GM18502 (cell line): ENCODE results near the gene ADAMTSL3.
"Not testable (repeated sequence)": the region's sequence is repeated elsewhere in the genome, so short reads cannot be mapped to it uniquely, and the experiment has no call there.

ENCODE experiments used
- ATAC-seq: cut with Tn5 transposase; IDR thresholded peaks from one replicate; pipeline ENCODE4 v1.9.1; 2021; ENCODE audit warnings: mild to moderate bottlenecking; ENCODE audit not compliant: unreplicated experiment, poor library complexity

The ADAMTSL3 gene

DNA sequence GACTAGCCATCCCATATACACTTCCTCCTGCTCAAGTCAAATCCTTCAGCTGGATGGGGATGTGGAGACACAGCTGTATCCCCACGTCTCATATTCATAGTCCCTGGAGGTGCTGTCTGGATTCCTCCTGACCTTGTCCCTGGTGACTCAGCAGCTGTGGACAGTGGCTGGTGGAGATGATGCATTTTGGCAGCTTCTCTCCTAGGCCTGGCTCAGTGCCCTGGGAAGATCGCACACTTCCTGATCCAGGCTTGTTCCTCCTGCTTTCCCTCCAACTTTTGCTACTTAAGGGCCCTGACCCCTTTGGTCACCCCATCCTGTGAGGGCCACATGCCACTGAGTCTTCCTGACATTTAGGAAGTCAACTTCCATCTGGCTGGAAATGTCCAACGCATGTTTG lies 44.4 kb downstream of the ADAMTSL3 start:
- ATAC-seq: no peak

GRCh38 chr15:83699028-83699427 lies 45.1 kb downstream of the ADAMTSL3 start:
- ATAC-seq: no peak

DNA sequence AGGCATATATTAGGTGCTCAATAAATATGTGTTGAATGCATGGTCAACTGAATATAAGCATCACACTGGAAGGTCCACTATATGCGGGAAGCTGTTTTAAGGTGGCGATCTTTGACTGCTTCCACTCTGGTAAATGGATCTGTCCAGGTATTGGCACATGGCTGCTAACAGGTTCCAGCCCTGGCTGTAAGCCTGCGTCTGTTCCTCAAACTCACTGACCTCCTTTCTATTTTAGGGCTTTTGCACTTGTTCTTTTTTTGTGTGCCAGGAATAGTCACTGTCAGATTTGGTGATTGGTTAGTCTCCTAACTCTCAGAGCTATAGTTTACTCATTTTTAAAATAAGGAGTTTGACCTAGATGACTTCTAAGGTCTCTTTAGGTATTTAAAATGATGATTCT lies 46.2 kb downstream of the ADAMTSL3 start:
- no peak for ATAC-seq

DNA sequence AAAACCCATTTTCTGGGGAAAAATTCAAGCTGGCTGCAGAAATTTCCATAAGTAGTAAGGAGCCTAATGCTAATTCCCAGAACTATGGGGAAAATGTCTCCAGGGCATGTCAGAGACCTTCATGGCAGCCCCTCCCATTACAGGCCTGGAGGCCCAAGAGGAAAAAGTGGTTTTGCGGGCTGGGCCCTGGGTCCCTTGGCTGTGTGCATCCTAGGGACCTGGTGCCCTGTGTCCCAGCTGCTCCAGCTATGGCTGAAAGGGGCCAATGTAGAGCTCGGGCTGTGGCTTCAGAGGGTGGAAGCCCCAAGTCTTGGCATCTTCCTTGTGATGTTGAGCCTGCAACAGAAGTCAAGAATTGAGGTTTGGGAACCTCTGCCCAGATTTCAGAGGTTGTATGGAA lies 48.4 kb downstream of the ADAMTSL3 start:
- ATAC-seq: not testable (repeated sequence)

- no peak for ATAC-seq
Measured at GRCh38 chr15:83708328-83708727, 54.4 kb downstream of the ADAMTSL3 start.

DNA sequence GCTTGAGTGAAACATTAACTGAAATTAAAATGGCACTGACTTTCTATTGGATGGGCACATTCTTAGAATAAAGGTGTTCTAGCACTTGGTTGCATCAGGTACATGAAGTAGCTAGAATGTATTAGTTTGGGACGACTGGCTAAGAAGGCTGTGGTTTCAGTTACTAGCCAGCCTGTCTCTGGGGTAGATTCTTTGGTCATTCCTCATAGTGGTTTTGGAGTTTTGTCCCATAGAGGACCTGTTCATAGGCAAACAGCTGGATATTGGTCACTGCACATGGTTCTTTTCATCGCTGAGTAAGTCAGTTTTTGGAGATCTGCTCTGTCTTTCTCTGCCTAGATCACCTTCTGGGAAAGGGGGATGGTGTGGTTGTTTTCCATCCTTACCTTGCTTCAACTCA lies 55.3 kb downstream of the ADAMTSL3 start:
- ATAC-seq: no peak

- ATAC-seq: no peak
Measured at GRCh38 chr15:83709811-83710210, 55.9 kb downstream of the ADAMTSL3 start.

- ATAC-seq: no peak
Measured at GRCh38 chr15:83710452-83710851, 56.5 kb downstream of the ADAMTSL3 start.

- ATAC-seq: no peak
Measured at GRCh38 chr15:83711236-83711635, 57.3 kb downstream of the ADAMTSL3 start.

DNA sequence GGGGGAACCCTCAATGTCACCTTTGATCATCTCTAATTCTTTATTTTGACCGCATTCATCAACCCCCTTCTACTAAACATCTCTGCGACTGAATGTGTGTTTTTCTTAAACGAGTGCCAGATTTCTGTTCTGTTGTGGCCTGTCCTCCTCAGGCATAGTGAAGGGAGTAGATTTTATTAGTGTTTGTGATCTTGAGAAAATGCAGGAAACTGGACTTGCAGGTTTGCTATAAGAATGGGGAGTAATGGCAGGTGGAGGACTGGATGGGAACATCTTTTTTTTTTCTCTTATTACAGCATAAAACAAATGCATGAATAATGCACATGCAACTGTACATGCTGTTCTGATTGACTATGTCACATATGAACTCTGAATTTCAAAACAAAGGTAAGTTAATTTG lies 59.3 kb downstream of the ADAMTSL3 start:
- no peak for ATAC-seq

- ATAC-seq: no peak
Measured at GRCh38 chr15:83714939-83715628, 61.2 kb downstream of the ADAMTSL3 start.

DNA sequence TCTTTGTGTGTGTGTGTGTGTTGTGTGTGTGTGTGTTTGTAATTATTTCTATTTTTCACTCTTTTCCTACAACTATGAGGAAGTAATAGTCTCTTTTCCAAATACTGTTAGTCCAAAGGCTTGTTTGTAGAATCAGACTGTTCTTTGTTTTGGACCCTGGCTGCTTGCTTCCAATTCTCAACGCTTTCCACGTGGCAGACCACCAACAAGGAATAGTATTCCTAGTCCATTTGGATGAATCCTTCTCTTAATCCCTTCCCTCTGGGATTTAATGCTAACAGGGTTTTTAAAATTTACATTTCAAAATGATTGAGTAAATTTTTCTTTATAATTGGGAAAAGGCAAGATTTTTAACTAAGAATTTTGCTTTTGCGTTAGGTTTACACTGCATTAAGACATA lies 62.7 kb downstream of the ADAMTSL3 start:
- no peak for ATAC-seq

DNA sequence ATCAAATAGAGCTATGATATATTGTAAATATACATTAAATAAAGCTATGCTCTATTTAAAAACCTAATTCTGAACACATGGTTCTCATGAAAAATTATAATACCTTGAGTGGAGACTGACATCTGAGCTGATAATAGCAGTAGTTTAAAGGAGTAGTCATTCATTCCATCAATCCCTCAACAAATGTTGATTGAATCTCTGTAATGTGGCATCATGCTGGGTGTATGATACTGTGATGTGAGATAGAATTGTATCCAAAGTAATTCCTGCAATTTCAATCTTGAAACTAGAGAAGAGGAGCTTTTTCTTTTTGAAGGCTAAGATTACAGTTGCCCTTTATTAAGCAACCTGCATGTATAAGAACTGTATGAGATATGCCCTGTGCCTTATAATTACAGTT lies 63.1 kb downstream of the ADAMTSL3 start:
- no peak for ATAC-seq

DNA sequence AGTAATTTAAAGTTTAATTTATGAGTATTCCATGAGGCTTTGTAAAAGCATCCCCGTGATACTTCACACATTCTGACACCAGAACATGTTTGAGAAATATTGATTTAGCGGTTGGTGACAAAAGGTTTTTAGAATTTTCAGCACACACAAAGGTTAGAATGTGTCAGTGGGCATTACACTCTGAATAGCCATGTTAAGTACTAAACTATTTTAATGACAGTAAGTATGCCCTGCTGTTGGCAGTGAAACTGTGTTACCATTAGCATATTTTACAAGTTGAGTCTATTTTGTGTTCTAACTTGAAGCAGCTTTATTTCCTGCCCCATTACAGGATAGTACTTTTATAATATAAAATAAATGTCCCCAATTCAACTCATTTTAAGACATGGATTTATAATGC lies 66.5 kb downstream of the ADAMTSL3 start:
- ATAC-seq: no peak

DNA sequence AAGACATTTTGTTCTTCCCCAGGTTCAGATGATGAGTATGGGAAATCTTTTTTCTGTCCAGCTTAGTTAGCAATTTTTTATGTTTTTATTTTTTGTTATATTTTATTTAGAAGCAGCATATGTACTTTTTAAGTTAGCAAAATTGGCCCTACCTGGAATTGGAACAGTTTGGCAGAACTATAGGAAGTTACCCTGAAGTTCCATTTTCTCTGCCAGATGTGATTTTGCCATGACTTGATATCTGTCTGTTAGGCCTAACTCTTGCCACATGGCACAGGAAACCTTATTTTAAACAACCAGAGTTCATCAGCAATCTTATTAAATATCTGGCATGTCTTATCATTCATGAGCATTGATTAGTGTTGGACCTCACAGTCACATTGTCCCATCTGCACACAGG lies 67.1 kb downstream of the ADAMTSL3 start:
- ATAC-seq: no peak

DNA sequence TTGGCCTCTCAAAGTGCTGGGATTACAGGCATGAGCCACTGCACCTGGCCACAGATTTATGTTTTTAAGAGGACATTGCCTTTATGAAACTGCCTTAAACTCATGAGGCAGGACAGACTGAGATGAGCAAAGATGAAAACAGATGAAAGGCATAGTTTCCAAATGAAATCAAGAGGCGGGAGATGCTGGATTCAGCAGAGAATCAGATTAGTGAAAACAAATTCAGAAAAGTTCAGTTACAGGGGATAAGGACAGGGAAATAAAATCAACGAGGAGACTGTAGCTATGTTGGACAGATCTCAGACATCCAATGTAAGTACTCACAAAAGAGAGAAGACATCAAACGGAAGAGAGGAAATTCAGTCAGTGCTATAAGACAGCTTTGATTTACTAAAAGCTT lies 68.1 kb downstream of the ADAMTSL3 start:
- no peak for ATAC-seq

DNA sequence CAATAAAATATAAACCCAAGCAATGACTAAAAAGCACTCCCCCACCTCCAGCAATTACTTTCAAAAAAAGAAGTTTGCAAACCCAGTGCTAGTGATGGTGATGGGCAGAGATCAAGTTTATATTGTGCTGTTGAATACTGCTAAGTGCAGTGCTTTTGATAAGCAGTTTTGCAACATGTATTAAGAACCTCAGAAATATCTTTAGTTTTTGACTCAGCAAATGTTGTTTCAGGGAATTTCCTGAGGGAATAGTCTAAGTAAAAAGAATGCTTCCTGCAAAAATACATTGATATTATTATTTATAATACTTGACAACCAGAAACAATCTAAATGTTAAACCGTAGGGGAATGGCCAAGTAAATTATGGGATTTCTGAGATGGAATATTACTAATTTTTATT lies 69.3 kb downstream of the ADAMTSL3 start:
- no peak for ATAC-seq

- ATAC-seq: no peak
Measured at GRCh38 chr15:83732196-83732595, 78.3 kb downstream of the ADAMTSL3 start.

GRCh38 chr15:83732770-83733169 lies 78.8 kb downstream of the ADAMTSL3 start:
- ATAC-seq: no peak

- no peak for ATAC-seq
Measured at GRCh38 chr15:83733206-83733605, 79.3 kb downstream of the ADAMTSL3 start.

GRCh38 chr15:83733691-83734090 lies 79.8 kb downstream of the ADAMTSL3 start:
- no peak for ATAC-seq

DNA sequence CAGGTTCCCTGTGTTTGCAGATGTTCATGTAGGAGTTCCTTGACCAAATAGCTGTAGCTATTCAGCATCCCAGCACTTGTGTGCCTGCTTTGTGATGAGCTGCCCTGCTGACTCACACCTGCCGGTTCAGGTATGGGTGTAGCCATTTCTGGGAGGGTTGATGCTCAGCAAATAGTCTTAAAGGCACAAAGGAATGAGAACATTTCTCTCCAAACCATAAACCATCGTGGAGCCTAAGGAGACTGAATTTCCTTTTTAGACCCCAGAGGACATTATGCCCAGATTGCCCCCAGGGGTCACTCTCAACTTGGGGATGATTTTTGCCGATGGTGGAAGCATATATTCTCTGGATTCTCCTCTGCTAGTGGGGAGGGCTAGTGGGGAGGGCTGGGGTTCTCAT lies 80.6 kb downstream of the ADAMTSL3 start:
- no peak for ATAC-seq

- no peak for ATAC-seq
Measured at GRCh38 chr15:83739629-83740028, 85.7 kb downstream of the ADAMTSL3 start.
